Measurements from ENCODE around the gene INPP5D.
"Not testable (repeated sequence)": the region's sequence is repeated elsewhere in the genome, so short reads cannot be mapped to it uniquely, and the experiment has no call there.

Gene INPP5D

GRCh38 chr2:233183869-233184418, 123.8 kb downstream of the INPP5D start:
- no peak for DNase-seq

GRCh38 chr2:233184669-233185068, 124.5 kb downstream of the INPP5D start:
- DNase-seq = no peak

GRCh38 chr2:233185330-233185729, 125.2 kb downstream of the INPP5D start:
- no peak for DNase-seq

GRCh38 chr2:233185963-233186362, 125.8 kb downstream of the INPP5D start:
- DNase-seq = no peak

GRCh38 chr2:233186851-233187250, 126.7 kb downstream of the INPP5D start:
- no peak for DNase-seq

GRCh38 chr2:233189025-233189424, 128.9 kb downstream of the INPP5D start:
- DNase-seq = no peak

GRCh38 chr2:233191016-233191415, 130.9 kb downstream of the INPP5D start:
- not testable (repeated sequence) for DNase-seq

GRCh38 chr2:233193738-233194137, 133.6 kb downstream of the INPP5D start:
- DNase-seq = no peak

- no peak for DNase-seq
These were observed 134.9 kb downstream of the INPP5D start for GRCh38 chr2:233195027-233195426.

GRCh38 chr2:233197022-233197421, 136.9 kb downstream of the INPP5D start:
- no peak for DNase-seq

GRCh38 chr2:233198026-233198425, 137.9 kb downstream of the INPP5D start:
- no peak for DNase-seq

- no peak for DNase-seq
These were observed 139.7 kb downstream of the INPP5D start for GRCh38 chr2:233199870-233200269.

- not testable (repeated sequence) for DNase-seq
These were observed 140.6 kb downstream of the INPP5D start for GRCh38 chr2:233200790-233201189.

- DNase-seq = no peak
These were observed 141.3 kb downstream of the INPP5D start for GRCh38 chr2:233201258-233202013.

GRCh38 chr2:233202531-233202944, 142.4 kb downstream of the INPP5D start:
- no peak for DNase-seq

GRCh38 chr2:233203060-233203459, 142.9 kb downstream of the INPP5D start:
- DNase-seq = no peak

- no peak for DNase-seq
These were observed 144.3 kb downstream of the INPP5D start for GRCh38 chr2:233204286-233204936.

GRCh38 chr2:233208382-233209116, 148.4 kb downstream of the INPP5D start:
- no peak for DNase-seq

GRCh38 chr2:233209117-233209532, 149.0 kb downstream of the INPP5D start:
- DNase-seq = no peak

- no peak for DNase-seq
These were observed 149.5 kb downstream of the INPP5D start for GRCh38 chr2:233209533-233210171.

GRCh38 chr2:233210281-233210680, 150.1 kb downstream of the INPP5D start:
- DNase-seq = no peak

GRCh38 chr2:233210843-233211547, 150.9 kb downstream of the INPP5D start:
- DNase-seq = no peak
